Breast epithelium (tissue), 3 donors: Measurements from ENCODE around the gene COL7A1.

Source experiments
- CTCF ChIP-seq, 3 donors: fragments of 450-650 bp; IDR thresholded peaks; one replicate each; pipeline ENCODE4 v1.5.1; 2016 to 2017; ENCODE audit warnings: antibody characterized with exemption in 3 of 3, mild to moderate bottlenecking in 3 of 3, moderate library complexity in 3 of 3
- POLR2A ChIP-seq: fragments of 450-650 bp; IDR thresholded peaks from one replicate; pipeline ENCODE4 v1.6.1; 2016; ENCODE audit warnings: antibody characterized with exemption, mild to moderate bottlenecking, moderate library complexity
- POLR2AphosphoS5 ChIP-seq, 3 donors: sonication (generic); formaldehyde crosslinking; IDR thresholded peaks; one replicate each; pipeline ENCODE4 v1.6.1; 2017; ENCODE audit warnings: antibody characterized with exemption in 3 of 3

GRCh38 chr3:48628277-48629017 is 33.3 kb upstream of the COL7A1 start:
- TF ChIP-seq POLR2A = no peak
- no peak for TF ChIP-seq CTCF (IDR thresholded peaks at IDR 0.05)
- no peak for TF ChIP-seq POLR2AphosphoS5 (IDR thresholded peaks at IDR 0.05)
